Prostate gland (tissue), 2 donors: Measurements from ENCODE around the gene LOXHD1. TPM values are rescaled to one million over a fixed set of nuclear protein-coding genes. Genes with fewer than 3 reads are reported as not detected.

Experiments
- DNase-seq: peaks from one replicate; pipeline ENCODE4 v3.0.0-alpha.2; 2019; ENCODE audit warnings: low spot score
- H3K27ac ChIP-seq, 2 donors: fragments of 200-600 bp; sonication (generic); 2 replicates each; pipeline ENCODE4 v1.5.1; 2017 to 2019
- H3K27me3 ChIP-seq: fragments of 200-600 bp; sonication (generic); replicated peaks from 2 replicates; pipeline ENCODE4 v1.5.1; 2019; ENCODE audit not compliant: insufficient read depth
- H3K36me3 ChIP-seq, 2 donors: fragments of 200-600 bp; sonication (generic); 1 replicate in 1 of 2; 2 replicates in 1 of 2; pipeline versions ENCODE4 v1.5.1 to v1.8.1; 2017 to 2019
- H3K4me1 ChIP-seq: fragments of 200-600 bp; sonication (generic); replicated peaks from 2 replicates; pipeline ENCODE4 v1.5.1; 2019
- H3K4me3 ChIP-seq, 2 donors: fragments of 200-600 bp; sonication (generic); 2 replicates each; pipeline ENCODE4 v1.5.1; 2017 to 2019
- H3K9me3 ChIP-seq: fragments of 200-600 bp; sonication (generic); 2 replicates; pipeline ENCODE4 v1.5.1; 2017
- POLR2A ChIP-seq: fragments of 450-650 bp; IDR thresholded peaks from one replicate; pipeline ENCODE4 v1.6.1; 2016; ENCODE audit warnings: antibody characterized with exemption, mild to moderate bottlenecking
- POLR2AphosphoS5 ChIP-seq: sonication (generic); formaldehyde crosslinking; IDR thresholded peaks from one replicate; pipeline ENCODE4 v1.6.1; 2017; ENCODE audit warnings: antibody characterized with exemption
- WGBS: methylation state at CpG from one replicate; pipeline ENCODE4 v1.1.5; 2018; 5-methylcytosine and 5-hydroxymethylcytosine counted together
- intact Hi-C: fragments of 100-400 bp; cut with DNase I; formaldehyde crosslinking; loops from one replicate; pipeline ENCODE4 v1.14.2; 2022
- total RNA-seq, 2 donors: library from RNA; depleted of rRNA; stranded (reverse); fragments of >200 nt; gene quantifications; one replicate each; pipeline ENCODE4 v1.1.0, GENCODE V29; 2016
- TF ChIP-seq, protein P1 (sequence below), 4 experiments: fragments of 200-600 bp in 2 of 4; fragments of 450-650 bp in 2 of 4; sonication (generic) in 2 of 4; IDR thresholded peaks; 1 replicate in 3 of 4; 2 replicates in 1 of 4; pipeline ENCODE4 v1.5.1; 2016 to 2019; ENCODE audit warnings: antibody characterized with exemption in 4 of 4, mild to moderate bottlenecking in 2 of 4, moderate library complexity in 2 of 4

LOXHD1 gene
- total RNA-seq, 2 donors from 2014 or later = 1.4 TPM; not detected in 1

DNA sequence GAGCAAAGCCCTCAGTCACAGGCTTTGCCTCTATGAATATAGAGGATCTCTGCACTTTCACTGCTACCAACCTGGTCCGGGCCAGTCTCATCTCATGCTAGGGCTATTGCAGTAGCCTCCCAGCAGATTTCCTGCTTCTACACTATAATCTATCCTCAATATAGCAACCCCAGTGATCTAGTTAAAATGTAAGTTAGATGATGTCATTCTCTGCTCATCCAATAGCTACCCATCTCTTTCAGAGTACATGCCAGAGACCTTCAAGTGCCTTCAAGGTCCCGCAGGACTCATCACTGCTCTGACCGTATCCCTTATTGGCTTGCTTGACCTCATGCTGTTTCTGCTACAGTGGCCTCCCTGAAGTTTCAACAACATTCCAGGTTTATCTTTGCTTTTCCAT is 186.3 kb downstream of the LOXHD1 start:
- no peaks in the 10 kb centered on the region for H3K4me1 ChIP-seq
- H3K9me3 ChIP-seq = no peaks in the 10 kb centered on the region
- TF ChIP-seq POLR2AphosphoS5 (no peak), POLR2A (no peak)
- TF ChIP-seq, protein P1, sequence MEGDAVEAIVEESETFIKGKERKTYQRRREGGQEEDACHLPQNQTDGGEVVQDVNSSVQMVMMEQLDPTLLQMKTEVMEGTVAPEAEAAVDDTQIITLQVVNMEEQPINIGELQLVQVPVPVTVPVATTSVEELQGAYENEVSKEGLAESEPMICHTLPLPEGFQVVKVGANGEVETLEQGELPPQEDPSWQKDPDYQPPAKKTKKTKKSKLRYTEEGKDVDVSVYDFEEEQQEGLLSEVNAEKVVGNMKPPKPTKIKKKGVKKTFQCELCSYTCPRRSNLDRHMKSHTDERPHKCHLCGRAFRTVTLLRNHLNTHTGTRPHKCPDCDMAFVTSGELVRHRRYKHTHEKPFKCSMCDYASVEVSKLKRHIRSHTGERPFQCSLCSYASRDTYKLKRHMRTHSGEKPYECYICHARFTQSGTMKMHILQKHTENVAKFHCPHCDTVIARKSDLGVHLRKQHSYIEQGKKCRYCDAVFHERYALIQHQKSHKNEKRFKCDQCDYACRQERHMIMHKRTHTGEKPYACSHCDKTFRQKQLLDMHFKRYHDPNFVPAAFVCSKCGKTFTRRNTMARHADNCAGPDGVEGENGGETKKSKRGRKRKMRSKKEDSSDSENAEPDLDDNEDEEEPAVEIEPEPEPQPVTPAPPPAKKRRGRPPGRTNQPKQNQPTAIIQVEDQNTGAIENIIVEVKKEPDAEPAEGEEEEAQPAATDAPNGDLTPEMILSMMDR (IDR thresholded peaks at IDR 0.05) = no peak
- no peak overlapping the region for H3K27ac ChIP-seq
- no peak for DNase-seq
- intact Hi-C loops = no loop called here
- WGBS = 92% methylated on average over 3 of the region's 3 CpGs
- H3K4me3 ChIP-seq = no peak overlapping the region
- H3K36me3 ChIP-seq = no peaks in the 10 kb centered on the region
- H3K27me3 ChIP-seq = no peaks in the 10 kb centered on the region

DNA sequence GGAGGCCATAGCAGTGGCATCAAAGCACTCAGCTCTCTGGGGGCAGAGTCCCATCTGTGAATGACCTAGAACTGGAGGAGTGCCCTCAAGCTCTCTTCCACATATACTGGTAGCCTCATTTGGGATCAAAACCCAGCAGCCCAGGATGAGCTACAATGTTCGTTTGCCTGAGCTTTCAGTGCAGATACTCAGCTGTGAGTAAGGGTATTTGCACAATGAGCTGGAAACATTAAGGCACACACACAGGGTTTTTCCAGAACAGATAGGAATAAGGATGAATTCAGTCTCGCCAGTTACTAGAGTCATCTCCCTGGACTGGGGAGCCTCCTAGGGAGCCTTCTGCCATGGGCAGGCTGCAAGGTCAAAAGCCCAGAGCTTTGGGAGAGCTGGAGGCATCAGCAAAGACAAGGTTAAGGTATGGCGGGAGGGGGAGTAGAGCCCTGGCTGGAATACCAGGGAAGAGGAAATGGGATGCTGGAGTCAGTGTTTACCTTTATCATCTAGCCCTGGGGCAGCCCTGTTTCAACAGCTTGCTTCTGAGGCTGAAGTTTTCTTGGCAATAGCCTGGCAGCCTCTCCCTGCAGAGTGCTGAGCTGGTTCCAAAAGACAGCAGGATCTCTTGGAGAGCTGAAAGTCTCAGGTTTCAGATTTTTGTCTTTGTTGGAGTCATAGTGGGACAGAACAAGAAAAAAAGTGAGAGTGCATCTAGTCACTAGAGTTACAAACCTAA is 187.7 kb downstream of the LOXHD1 start:
- peak; percentile 88 for DNase-seq
- intact Hi-C loops = no loop called here
- TF ChIP-seq POLR2AphosphoS5 = peak; percentile 63
- TF ChIP-seq, protein P1 (IDR thresholded peaks at IDR 0.05) = no peak
- H3K36me3 ChIP-seq = no peaks in the 10 kb centered on the region
- WGBS = 23% methylated on average over 3 of the region's 3 CpGs
- H3K27me3 ChIP-seq = no peaks in the 10 kb centered on the region
- H3K27ac ChIP-seq = peak overlapping the region; percentile 3 to 29
- no peaks in the 10 kb centered on the region for H3K9me3 ChIP-seq
- H3K4me1 ChIP-seq = no peaks in the 10 kb centered on the region
- H3K4me3 ChIP-seq = no peak overlapping the region

DNA sequence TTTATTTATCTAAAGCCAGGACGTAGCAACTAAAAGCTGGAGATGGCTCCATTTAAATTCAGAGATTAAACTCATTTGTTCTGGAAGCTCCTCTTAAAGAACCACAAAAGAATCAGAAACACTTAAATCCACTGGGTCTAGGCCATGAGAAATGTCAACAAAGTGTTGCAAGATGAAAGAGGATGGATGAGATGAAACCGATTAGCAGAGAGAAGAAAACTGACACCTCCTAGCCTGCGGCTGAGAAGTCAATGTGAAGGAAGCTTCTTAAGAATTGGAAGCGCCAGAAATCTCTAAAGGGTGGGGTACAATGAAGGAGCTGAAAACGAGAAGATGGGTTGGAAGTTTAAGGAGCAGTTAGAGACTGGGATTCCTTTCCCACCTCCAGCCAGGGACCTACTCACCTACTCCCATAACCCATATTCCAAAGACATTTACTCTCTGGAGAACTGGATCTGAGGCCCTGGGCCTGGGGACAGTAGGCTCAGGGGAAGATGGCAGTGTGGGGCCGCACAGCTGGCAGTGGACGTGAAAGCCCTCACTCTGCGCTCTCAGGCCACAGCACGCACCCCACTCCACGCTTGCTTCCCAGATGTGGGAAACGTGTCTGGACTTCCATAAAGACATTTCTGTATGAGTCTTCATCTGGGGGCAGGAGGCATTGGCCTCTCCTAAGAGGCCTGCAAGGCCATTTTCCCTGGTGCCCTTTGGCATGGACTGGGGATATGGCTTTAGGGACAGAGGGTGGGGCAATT is 188.4 kb downstream of the LOXHD1 start:
- Histone ChIP-seq H3K9me3 (no peaks in the 10 kb centered on the region), H3K4me1 (no peaks in the 10 kb centered on the region), H3K27me3 (no peaks in the 10 kb centered on the region), H3K27ac (peak overlapping the region; percentile 3 to 50), H3K4me3 (no peak overlapping the region), H3K36me3 (no peaks in the 10 kb centered on the region)
- intact Hi-C loops = no loop called here
- TF ChIP-seq POLR2A (no peak), POLR2AphosphoS5 (peak; percentile 61)
- TF ChIP-seq, protein P1 (IDR thresholded peaks at IDR 0.05) = no peak
- peak; percentile 52 for DNase-seq
- 41% methylated on average over 11 of the region's 11 CpGs for whole genome bisulfite sequencing

DNA sequence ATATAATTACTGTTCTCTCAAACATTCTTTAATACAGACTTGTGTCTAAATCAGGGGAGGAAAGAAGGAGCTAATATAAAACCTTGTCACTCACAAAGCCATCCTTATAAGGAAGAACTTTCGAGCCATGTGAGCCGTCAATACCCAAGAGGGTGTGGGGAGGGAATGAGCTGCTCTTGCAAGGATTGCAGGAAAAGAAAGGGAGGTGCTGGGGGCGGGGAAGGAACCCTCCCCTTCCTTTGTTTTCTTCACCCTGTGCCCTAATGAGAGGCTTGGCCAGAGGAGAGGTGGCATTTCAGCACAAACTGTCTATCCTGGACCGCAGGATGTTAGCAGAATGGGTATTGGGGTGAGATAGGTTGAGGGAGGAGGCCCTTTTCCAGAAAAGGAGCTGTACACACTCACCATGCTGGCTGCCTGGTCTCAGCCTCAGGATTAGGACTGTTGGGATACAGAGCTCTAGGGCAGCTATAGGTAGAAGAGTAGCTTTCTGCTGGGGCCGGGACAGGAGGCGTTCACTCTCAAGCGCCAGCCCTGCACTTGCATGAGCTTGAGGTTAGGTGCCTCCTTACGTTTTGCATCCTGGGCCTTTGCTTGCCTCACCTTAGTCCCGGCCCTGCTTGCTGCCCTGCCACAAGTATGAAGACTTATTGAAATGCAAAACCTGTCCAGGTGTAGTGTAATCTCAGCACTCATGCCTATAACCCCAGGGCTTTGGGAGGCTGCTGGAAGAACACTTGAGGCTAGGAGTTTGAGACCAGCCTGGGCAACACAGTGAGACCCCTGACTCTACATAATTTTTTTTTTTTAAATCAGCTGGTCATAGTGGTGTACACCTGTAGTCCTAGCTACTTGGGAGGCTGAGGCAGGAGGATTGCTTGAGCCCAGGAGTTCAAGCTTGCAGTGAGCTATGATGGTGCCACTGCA is 190.5 kb downstream of the LOXHD1 start:
- intact Hi-C loops = no loop called here
- H3K4me1 ChIP-seq = no peaks in the 10 kb centered on the region
- no peaks in the 10 kb centered on the region for H3K27me3 ChIP-seq
- 45% methylated on average over 9 of the region's 9 CpGs for WGBS
- DNase-seq = no peak
- H3K36me3 ChIP-seq = no peaks in the 10 kb centered on the region
- no peak overlapping the region for H3K4me3 ChIP-seq
- TF ChIP-seq POLR2AphosphoS5 = no peak
- TF ChIP-seq, protein P1 (IDR thresholded peaks at IDR 0.05) = no peak
- H3K9me3 ChIP-seq = no peaks in the 10 kb centered on the region
- no peak overlapping the region for H3K27ac ChIP-seq
